GM12875 (cell line): ENCODE data around the gene LGALS14.
"Not testable (repeated sequence)": the region's sequence is repeated elsewhere in the genome, so short reads cannot be mapped to it uniquely, and the experiment has no call there.

Experiments used
- H3K4me3 ChIP-seq: one replicate; pipeline ENCODE4 v1.5.1; 2011; ENCODE audit warnings: low read depth, low read length, control low read depth
- TF ChIP-seq, protein P1 (sequence below): IDR thresholded peaks from 2 replicates; pipeline ENCODE4 v1.5.1; 2011; ENCODE audit warnings: low read depth, mild to moderate bottlenecking, control low read depth, inconsistent platforms, low read length, moderate library complexity, borderline replicate concordance; ENCODE audit not compliant: insufficient read depth

LGALS14 gene

DNA sequence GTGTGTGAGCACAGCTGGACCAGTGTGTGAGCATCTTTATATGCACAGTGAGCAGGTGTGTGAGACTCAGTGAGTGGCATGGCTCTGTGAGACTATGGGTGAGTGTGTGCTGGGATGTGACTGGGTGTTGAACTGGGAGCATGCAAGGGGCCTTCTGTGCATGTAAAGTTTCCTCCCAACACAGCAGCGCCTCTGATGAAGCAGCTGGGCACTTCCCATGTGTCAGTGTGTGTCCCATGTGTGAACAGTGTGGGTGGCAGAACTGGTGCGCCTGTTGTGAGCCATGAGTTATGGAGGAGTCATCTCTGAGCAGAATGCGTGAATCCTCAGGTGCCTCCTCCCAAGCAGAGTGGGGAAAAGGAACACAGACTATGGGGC is 24.5 kb upstream of the LGALS14 start:
- peak overlapping the region; percentile 56 for H3K4me3 ChIP-seq
- TF ChIP-seq, protein P1, sequence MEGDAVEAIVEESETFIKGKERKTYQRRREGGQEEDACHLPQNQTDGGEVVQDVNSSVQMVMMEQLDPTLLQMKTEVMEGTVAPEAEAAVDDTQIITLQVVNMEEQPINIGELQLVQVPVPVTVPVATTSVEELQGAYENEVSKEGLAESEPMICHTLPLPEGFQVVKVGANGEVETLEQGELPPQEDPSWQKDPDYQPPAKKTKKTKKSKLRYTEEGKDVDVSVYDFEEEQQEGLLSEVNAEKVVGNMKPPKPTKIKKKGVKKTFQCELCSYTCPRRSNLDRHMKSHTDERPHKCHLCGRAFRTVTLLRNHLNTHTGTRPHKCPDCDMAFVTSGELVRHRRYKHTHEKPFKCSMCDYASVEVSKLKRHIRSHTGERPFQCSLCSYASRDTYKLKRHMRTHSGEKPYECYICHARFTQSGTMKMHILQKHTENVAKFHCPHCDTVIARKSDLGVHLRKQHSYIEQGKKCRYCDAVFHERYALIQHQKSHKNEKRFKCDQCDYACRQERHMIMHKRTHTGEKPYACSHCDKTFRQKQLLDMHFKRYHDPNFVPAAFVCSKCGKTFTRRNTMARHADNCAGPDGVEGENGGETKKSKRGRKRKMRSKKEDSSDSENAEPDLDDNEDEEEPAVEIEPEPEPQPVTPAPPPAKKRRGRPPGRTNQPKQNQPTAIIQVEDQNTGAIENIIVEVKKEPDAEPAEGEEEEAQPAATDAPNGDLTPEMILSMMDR = no peak

DNA sequence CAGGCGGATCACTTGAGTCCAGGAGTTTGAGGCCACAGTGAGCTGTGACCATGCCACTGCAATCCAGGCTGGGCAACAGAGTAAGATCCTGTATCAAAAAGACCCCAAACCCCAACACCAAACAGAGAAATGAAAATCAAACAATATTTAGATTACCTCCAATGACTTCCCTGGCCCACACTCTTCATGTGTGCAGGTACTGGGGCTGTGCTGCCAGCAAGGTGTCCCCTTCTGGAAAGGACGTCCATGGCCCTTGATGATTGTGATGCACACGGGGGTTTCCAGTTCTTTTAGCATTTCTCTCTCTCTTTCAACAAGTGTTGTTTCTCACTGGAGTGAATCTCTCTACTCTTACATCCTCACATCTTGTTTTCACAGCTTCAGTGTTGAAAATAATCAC is 23.7 kb upstream of the LGALS14 start:
- TF ChIP-seq, protein P1 = no peak
- peak overlapping the region; percentile 56 for H3K4me3 ChIP-seq

DNA sequence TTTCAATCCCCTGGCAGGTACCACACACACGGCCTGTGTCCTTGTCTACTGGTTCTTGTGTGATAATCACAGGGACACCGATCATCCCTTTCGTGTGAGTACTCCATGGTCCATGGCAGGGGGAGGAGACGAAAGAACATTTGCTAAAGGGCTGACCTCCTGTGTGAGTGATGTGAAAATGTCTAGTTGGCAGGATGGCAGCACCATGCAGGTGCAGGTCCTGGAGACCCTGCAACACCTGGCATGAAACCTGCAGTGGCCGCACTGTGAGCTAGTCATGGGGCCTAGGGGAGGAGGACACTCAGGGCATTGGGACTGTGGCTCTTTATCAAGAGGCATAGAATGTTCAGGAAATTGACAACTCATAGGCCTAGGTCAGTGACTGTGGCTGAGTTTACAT is 22.9 kb upstream of the LGALS14 start:
- H3K4me3 ChIP-seq = no peak overlapping the region
- TF ChIP-seq, protein P1 = no peak

DNA sequence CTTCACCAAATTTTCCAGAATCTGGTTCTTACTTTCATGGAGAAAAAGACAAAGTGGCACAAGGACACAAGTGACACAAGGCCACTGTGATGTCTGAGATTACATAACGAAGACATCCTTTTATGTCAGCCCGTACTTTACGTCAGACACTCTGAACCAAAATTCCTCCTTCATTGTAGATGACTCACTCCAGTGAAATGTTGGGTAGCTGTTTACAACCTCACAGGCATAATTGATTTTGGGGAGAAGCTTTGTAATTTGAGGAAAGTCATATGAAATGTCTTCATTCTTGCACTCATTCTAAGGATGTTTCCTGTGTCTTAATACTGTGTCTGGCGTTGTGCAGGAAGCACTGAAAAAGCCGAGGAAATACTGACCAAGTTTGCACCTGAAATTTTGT is 20.0 kb upstream of the LGALS14 start:
- no peak overlapping the region for H3K4me3 ChIP-seq
- TF ChIP-seq, protein P1 = no peak

DNA sequence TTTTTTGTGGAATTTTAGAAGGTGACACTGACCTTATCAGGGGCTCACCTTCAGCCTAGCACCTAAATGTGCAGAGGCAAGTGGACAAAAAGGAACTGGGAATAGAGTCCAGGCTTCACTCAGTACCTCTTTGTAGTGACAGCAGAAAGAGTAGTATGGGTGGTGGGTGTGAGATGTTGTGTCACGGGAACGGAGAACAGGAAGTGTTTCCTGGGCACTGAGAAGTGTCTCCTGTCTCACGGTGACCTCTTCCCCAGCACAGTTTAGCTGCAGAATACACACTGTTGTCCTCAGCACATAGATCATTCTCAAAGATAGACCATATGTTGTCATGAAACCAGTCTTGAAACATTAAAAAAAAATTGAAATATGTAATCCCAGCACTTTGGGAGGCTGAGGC is 17.5 kb upstream of the LGALS14 start:
- H3K4me3 ChIP-seq = no peak overlapping the region
- TF ChIP-seq, protein P1 = no peak

DNA sequence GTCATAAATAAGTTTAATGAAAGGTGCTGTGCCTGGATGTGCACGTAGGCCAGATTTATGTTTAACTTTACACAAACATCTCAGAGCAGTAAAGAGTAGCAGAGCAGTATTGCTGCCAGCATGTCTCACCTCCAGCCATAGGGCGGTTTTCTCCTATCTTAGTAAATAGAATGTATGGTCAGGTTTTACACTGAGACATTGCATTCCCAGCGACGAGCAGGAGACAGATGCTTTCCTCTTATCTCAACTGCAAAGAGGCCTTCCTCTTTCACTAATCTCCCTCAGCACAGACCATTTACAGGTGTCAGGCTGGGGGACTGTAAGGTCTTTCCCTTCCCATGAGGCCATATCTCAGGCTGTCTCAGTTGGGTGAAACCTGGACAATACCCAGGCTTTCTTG is 15.6 kb upstream of the LGALS14 start:
- not testable (repeated sequence) for H3K4me3 ChIP-seq

DNA sequence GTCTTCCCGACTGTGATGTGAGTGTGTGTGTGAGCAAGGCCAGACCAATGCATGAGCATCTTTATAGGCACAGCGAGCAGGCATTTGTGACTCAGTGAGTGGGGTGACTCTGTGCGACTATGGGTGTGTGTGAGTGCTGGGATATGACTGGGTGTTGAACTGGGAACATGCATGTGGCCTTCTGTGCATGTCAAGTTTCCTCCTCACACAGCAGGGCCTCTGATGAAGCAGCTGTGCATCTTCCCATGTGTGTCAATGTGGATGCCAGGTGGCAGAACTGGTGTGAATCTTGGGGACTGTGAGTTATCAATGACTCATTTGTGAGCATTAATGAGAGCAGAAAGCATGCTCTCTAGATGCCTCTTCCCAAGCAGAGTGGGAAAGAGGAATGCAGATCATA is 12.1 kb upstream of the LGALS14 start:
- no peak overlapping the region for H3K4me3 ChIP-seq
- TF ChIP-seq, protein P1 = no peak

DNA sequence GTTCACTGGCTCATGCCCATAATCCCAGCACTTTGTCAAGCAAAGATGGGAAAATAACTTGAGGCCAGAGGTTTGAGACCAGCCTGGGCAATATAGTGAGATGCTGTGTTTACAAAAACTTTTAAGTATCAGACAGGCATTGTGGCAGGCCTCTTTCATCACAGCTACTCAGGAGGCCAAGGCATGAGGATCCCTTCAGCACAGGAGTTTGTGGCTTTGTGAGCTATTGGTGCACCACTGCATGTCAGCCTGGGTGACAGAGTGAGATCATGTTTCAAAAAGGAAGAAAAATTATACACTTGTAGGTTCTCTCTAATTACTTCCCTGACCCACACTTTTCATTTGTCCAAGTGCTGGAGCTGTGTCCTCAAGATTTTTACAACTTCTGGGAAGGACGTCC is 11.5 kb upstream of the LGALS14 start:
- H3K4me3 ChIP-seq = no peak overlapping the region
- TF ChIP-seq, protein P1 = no peak
